ENCODE measurements around the gene SANBR.
"Not testable (repeated sequence)": the region's sequence is repeated elsewhere in the genome, so short reads cannot be mapped to it uniquely, and the experiment has no call there.

SANBR gene

GRCh38 chr2:61036643-61037042 lies 29.0 kb upstream of the SANBR start:
- H2AK5ac ChIP-seq (ENCODE audit: low read length); H4K5ac ChIP-seq (ENCODE audit: low read length); H3K4ac ChIP-seq (ENCODE audit: low read depth, low read length); H4K8ac ChIP-seq (ENCODE audit: low read depth, low read length); DNase-seq; H3K9ac ChIP-seq (ENCODE audit: low read length); H2BK5ac ChIP-seq (ENCODE audit: low read length); H3K4me1 ChIP-seq (ENCODE audit: control insufficient read depth, low read depth, low read length); H2BK120ac ChIP-seq (ENCODE audit: low read depth, low read length); H3K36me3 ChIP-seq (ENCODE audit: control insufficient read depth, insufficient read depth, low read length); H3K79me2 ChIP-seq (ENCODE audit: control insufficient read depth, insufficient read depth, low read length); H3K56ac ChIP-seq (ENCODE audit: low read length); H2BK15ac ChIP-seq (replicated peaks; ENCODE audit: low read depth); H3K18ac ChIP-seq (ENCODE audit: low read length); H3K27ac ChIP-seq (ENCODE audit: low read depth, low read length); H3K27me3 ChIP-seq (ENCODE audit: insufficient read depth, low read length, poor library complexity); H3K23ac ChIP-seq (ENCODE audit: low read length); H3K4me2 ChIP-seq (ENCODE audit: low read length); H3K79me1 ChIP-seq (ENCODE audit: low read length); H3K4me3 ChIP-seq (ENCODE audit: low read length): not testable (repeated sequence)
- WGBS (ENCODE audit: extremely low coverage, insufficient coverage, low lambda C conversion rate) = no CpG with 5 or more reads among the region's 2 CpGs

GRCh38 chr2:61042807-61043206 lies 22.9 kb upstream of the SANBR start:
- peak; percentile 13 for DNase-seq
- Histone ChIP-seq H2BK120ac (ENCODE audit: low read depth, low read length) (no peak overlapping the region), H3K4me3 (ENCODE audit: low read length) (no peak overlapping the region), H3K4me2 (ENCODE audit: low read length) (no peak overlapping the region), H3K23ac (ENCODE audit: low read length) (no peak overlapping the region), H3K27ac (ENCODE audit: low read depth, low read length) (no peak overlapping the region), H3K27me3 (ENCODE audit: insufficient read depth, low read length, poor library complexity) (no peaks in the 10 kb centered on the region), H3K56ac (ENCODE audit: low read length) (no peak overlapping the region), H4K8ac (ENCODE audit: low read depth, low read length) (no peak overlapping the region), H3K9ac (ENCODE audit: low read length) (no peak overlapping the region), H4K5ac (ENCODE audit: low read length) (no peak overlapping the region), H3K4ac (ENCODE audit: low read depth, low read length) (no peak overlapping the region), H2BK5ac (ENCODE audit: low read length) (no peak overlapping the region), H3K36me3 (ENCODE audit: control insufficient read depth, insufficient read depth, low read length) (no peaks in the 10 kb centered on the region), H3K18ac (ENCODE audit: low read length) (no peak overlapping the region), H3K4me1 (ENCODE audit: control insufficient read depth, low read depth, low read length) (no peaks in the 10 kb centered on the region), H3K79me1 (ENCODE audit: low read length) (no peaks in the 10 kb centered on the region), H2BK15ac (replicated peaks; ENCODE audit: low read depth) (no peak overlapping the region), H2AK5ac (ENCODE audit: low read length) (no peak overlapping the region), H3K79me2 (ENCODE audit: control insufficient read depth, insufficient read depth, low read length) (no peaks in the 10 kb centered on the region)
- WGBS (ENCODE audit: extremely low coverage, insufficient coverage, low lambda C conversion rate) = no CpG with 5 or more reads among the region's 3 CpGs

- no peaks in the 10 kb centered on the region for H3K79me1 ChIP-seq (ENCODE audit: low read length)
- no peaks in the 10 kb centered on the region for H3K79me2 ChIP-seq (ENCODE audit: control insufficient read depth, insufficient read depth, low read length)
- H3K4me2 ChIP-seq (ENCODE audit: low read length) = no peak overlapping the region
- no peaks in the 10 kb centered on the region for H3K27me3 ChIP-seq (ENCODE audit: insufficient read depth, low read length, poor library complexity)
- no peak overlapping the region for H3K23ac ChIP-seq (ENCODE audit: low read length)
- no peak overlapping the region for H3K4me3 ChIP-seq (ENCODE audit: low read length)
- H3K4me1 ChIP-seq (ENCODE audit: control insufficient read depth, low read depth, low read length) = no peaks in the 10 kb centered on the region
- H3K4ac ChIP-seq (ENCODE audit: low read depth, low read length) = no peak overlapping the region
- H4K5ac ChIP-seq (ENCODE audit: low read length) = no peak overlapping the region
- H3K36me3 ChIP-seq (ENCODE audit: control insufficient read depth, insufficient read depth, low read length) = no peaks in the 10 kb centered on the region
- no peak overlapping the region for H2BK15ac ChIP-seq (replicated peaks; ENCODE audit: low read depth)
- no CpG with 5 or more reads among the region's 4 CpGs for WGBS (ENCODE audit: extremely low coverage, insufficient coverage, low lambda C conversion rate)
- H3K27ac ChIP-seq (ENCODE audit: low read depth, low read length) = no peak overlapping the region
- no peak overlapping the region for H3K56ac ChIP-seq (ENCODE audit: low read length)
- H4K8ac ChIP-seq (ENCODE audit: low read depth, low read length) = no peak overlapping the region
- H2BK120ac ChIP-seq (ENCODE audit: low read depth, low read length) = no peak overlapping the region
- H2AK5ac ChIP-seq (ENCODE audit: low read length) = no peak overlapping the region
- no peak overlapping the region for H3K9ac ChIP-seq (ENCODE audit: low read length)
- DNase-seq = no peak
- no peak overlapping the region for H2BK5ac ChIP-seq (ENCODE audit: low read length)
- H3K18ac ChIP-seq (ENCODE audit: low read length) = no peak overlapping the region
Measured at GRCh38 chr2:61044636-61045035, 21.0 kb upstream of the SANBR start.

- H3K27me3 ChIP-seq (ENCODE audit: insufficient read depth, low read length, poor library complexity) = no peaks in the 10 kb centered on the region
- no peak overlapping the region for H4K5ac ChIP-seq (ENCODE audit: low read length)
- H2AK5ac ChIP-seq (ENCODE audit: low read length) = no peak overlapping the region
- H3K4me1 ChIP-seq (ENCODE audit: control insufficient read depth, low read depth, low read length) = no peaks in the 10 kb centered on the region
- no peak overlapping the region for H4K8ac ChIP-seq (ENCODE audit: low read depth, low read length)
- no peak overlapping the region for H3K23ac ChIP-seq (ENCODE audit: low read length)
- H3K56ac ChIP-seq (ENCODE audit: low read length) = no peak overlapping the region
- DNase-seq = no peak
- H2BK5ac ChIP-seq (ENCODE audit: low read length) = no peak overlapping the region
- H2BK120ac ChIP-seq (ENCODE audit: low read depth, low read length) = no peak overlapping the region
- no peak overlapping the region for H3K27ac ChIP-seq (ENCODE audit: low read depth, low read length)
- H3K36me3 ChIP-seq (ENCODE audit: control insufficient read depth, insufficient read depth, low read length) = no peaks in the 10 kb centered on the region
- no peak overlapping the region for H3K4ac ChIP-seq (ENCODE audit: low read depth, low read length)
- H3K9ac ChIP-seq (ENCODE audit: low read length) = no peak overlapping the region
- H2BK15ac ChIP-seq (replicated peaks; ENCODE audit: low read depth) = no peak overlapping the region
- H3K79me2 ChIP-seq (ENCODE audit: control insufficient read depth, insufficient read depth, low read length) = no peaks in the 10 kb centered on the region
- H3K4me2 ChIP-seq (ENCODE audit: low read length) = no peak overlapping the region
- H3K79me1 ChIP-seq (ENCODE audit: low read length) = no peaks in the 10 kb centered on the region
- H3K4me3 ChIP-seq (ENCODE audit: low read length) = no peak overlapping the region
- no peak overlapping the region for H3K18ac ChIP-seq (ENCODE audit: low read length)
- WGBS (ENCODE audit: extremely low coverage, insufficient coverage, low lambda C conversion rate) = no CpG with 5 or more reads among the region's 2 CpGs
Measured at GRCh38 chr2:61045226-61045625, 20.4 kb upstream of the SANBR start.

GRCh38 chr2:61045999-61046398 lies 19.7 kb upstream of the SANBR start:
- no peak overlapping the region for H3K23ac ChIP-seq (ENCODE audit: low read length)
- no peaks in the 10 kb centered on the region for H3K4me1 ChIP-seq (ENCODE audit: control insufficient read depth, low read depth, low read length)
- no peak overlapping the region for H3K4me2 ChIP-seq (ENCODE audit: low read length)
- WGBS (ENCODE audit: extremely low coverage, insufficient coverage, low lambda C conversion rate) = no CpG with 5 or more reads among the region's 4 CpGs
- no peak overlapping the region for H3K56ac ChIP-seq (ENCODE audit: low read length)
- no peak overlapping the region for H3K4me3 ChIP-seq (ENCODE audit: low read length)
- H4K8ac ChIP-seq (ENCODE audit: low read depth, low read length) = no peak overlapping the region
- no peak overlapping the region for H2BK120ac ChIP-seq (ENCODE audit: low read depth, low read length)
- H2BK5ac ChIP-seq (ENCODE audit: low read length) = no peak overlapping the region
- DNase-seq = no peak
- H3K4ac ChIP-seq (ENCODE audit: low read depth, low read length) = no peak overlapping the region
- H4K5ac ChIP-seq (ENCODE audit: low read length) = no peak overlapping the region
- no peaks in the 10 kb centered on the region for H3K79me2 ChIP-seq (ENCODE audit: control insufficient read depth, insufficient read depth, low read length)
- no peak overlapping the region for H2AK5ac ChIP-seq (ENCODE audit: low read length)
- no peaks in the 10 kb centered on the region for H3K36me3 ChIP-seq (ENCODE audit: control insufficient read depth, insufficient read depth, low read length)
- no peak overlapping the region for H3K27ac ChIP-seq (ENCODE audit: low read depth, low read length)
- no peak overlapping the region for H2BK15ac ChIP-seq (replicated peaks; ENCODE audit: low read depth)
- H3K27me3 ChIP-seq (ENCODE audit: insufficient read depth, low read length, poor library complexity) = no peaks in the 10 kb centered on the region
- no peaks in the 10 kb centered on the region for H3K79me1 ChIP-seq (ENCODE audit: low read length)
- H3K9ac ChIP-seq (ENCODE audit: low read length) = no peak overlapping the region
- no peak overlapping the region for H3K18ac ChIP-seq (ENCODE audit: low read length)

- no CpG with 5 or more reads among the region's 2 CpGs for WGBS (ENCODE audit: extremely low coverage, insufficient coverage, low lambda C conversion rate)
- H2BK15ac ChIP-seq (replicated peaks; ENCODE audit: low read depth) = no peak overlapping the region
Measured at GRCh38 chr2:61055557-61055956, 10.1 kb upstream of the SANBR start.

More at GRCh38 chr2:61055557-61055956, 10.1 kb upstream of the SANBR start:
- Histone ChIP-seq H3K36me3 (ENCODE audit: control insufficient read depth, insufficient read depth, low read length) (no peaks in the 10 kb centered on the region), H3K79me2 (ENCODE audit: control insufficient read depth, insufficient read depth, low read length) (no peaks in the 10 kb centered on the region), H3K56ac (ENCODE audit: low read length) (no peak overlapping the region), H2AK5ac (ENCODE audit: low read length) (no peak overlapping the region), H3K18ac (ENCODE audit: low read length) (no peak overlapping the region), H3K27me3 (ENCODE audit: insufficient read depth, low read length, poor library complexity) (no peaks in the 10 kb centered on the region), H3K4me1 (ENCODE audit: control insufficient read depth, low read depth, low read length) (no peaks in the 10 kb centered on the region), H4K8ac (ENCODE audit: low read depth, low read length) (no peak overlapping the region), H3K9ac (ENCODE audit: low read length) (no peak overlapping the region), H2BK120ac (ENCODE audit: low read depth, low read length) (no peak overlapping the region), H3K4me3 (ENCODE audit: low read length) (no peak overlapping the region), H3K79me1 (ENCODE audit: low read length) (no peaks in the 10 kb centered on the region), H4K5ac (ENCODE audit: low read length) (no peak overlapping the region), H3K23ac (ENCODE audit: low read length) (no peak overlapping the region), H3K4ac (ENCODE audit: low read depth, low read length) (no peak overlapping the region), H3K4me2 (ENCODE audit: low read length) (no peak overlapping the region), H2BK5ac (ENCODE audit: low read length) (no peak overlapping the region), H3K27ac (ENCODE audit: low read depth, low read length) (no peak overlapping the region)
- DNase-seq = no peak
